ENCODE measurements around the gene NKRF.

Gene NKRF

DNA sequence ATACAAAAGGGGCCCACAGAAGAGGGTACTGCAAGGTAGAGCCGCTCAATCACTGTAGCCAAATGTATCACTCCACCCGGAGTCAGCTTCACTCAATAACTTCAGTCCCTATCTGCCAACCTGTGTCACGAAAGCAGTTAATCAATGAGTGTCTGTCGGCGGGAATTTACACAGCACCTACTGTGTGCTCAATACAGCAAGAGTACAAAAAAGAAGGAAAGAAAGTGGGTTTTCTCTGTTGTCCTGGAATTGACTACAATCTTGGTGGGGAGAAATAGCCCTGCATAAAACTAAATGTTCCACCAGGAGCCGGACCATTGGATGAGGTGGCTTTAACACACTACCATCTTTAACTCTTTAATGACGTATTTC is 780 bp upstream of the NKRF start:
- no peak for DNase-seq

DNA sequence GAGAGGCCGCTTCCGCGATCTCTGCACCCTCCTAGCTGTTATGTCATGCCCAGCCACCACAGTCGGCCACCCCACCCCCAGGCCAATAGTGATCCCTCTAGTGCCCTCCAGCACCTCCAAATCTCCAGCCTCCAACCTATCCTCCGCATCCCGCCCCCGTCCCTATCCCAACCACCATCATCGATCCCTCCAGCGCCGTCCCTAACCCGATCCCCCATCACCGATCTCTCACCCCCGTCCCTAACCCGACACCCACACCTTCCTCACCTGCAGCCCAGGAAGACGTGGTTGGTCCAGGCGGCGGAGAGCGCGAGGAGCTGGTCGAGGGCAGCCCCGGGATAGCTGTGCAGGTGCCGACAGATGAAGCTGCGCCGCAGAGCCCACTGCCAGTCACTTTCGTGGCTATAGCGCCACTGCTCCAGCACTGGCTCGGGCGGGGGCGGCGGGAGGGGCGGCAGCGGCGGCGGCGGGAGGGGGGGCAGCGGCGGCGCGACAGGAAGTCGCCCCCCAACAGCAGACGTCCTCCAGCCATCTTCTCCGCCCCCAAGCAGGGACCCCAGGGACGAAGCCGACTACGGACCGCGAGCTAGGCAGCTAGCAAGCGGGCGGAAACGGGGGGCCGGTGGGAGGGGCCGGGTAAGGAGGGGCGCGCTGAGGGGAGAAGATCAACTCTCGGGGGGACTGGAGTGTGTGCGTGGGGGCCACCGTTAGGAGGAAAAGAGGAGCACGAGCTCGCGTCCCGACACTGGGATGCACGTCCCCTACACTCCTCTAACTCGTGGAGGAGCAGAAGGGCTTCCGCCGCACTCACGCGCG is 552 bp downstream of the NKRF start:
- no peak for DNase-seq

DNA sequence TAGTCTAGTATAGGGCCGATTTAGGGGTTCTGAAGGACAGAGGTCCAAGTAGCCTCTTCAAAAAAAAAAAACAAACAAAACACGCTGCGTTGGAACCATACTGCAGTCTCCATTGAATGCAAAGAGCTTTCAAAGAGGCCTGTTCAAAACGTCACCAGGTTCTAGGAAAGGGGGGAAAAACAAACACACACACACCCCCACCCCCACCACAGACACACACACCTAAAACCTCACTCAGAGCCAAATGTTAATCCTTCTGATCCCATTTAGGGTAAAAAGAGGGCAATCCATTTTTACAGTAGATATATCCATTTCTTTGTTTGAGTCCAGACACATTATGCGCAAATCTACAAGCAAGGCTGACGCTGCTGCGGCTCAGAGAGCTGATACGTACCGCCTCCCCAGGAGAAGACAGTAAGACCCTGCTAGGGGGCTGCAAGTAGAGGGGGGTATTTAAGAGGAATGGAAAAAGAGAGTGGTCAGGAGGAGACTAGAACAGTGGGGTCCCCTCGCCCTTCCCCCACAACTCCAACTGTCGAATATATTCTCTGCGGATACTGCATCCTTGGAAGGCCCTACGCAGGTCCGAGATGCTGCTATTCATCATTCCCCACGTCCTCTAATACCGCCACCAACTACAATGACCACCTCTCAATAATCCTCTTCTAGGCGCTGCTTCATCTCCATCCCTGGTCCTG is 1.3 kb downstream of the NKRF start:
- DNase-seq: no peak

DNA sequence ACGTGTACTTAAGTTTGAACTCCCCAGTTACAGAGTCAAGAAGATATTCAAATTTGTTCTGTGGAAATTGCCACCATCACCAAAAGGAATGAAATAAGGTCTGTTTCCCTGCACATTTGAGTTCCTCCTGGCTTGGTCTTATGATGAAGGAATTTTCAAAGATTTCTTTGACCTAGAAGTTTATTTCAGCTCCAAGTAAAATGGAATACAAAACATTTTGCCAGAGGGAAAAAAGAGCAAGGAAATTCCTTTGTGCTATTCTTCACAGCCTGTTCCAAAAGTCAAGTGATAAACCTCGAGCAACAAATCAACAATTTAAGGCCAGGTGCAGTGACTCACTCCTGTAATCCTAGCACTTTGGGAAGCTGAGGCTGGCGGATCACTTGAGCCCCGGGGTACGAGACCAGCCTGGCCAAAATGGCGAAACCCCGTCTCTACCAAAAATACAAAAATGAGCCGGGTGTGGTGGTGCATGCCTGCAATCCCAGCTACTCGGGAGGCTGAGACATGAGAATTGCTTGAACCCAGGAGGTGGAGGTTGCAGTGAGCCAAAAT is 3.4 kb downstream of the NKRF start:
- DNase-seq: no peak

DNA sequence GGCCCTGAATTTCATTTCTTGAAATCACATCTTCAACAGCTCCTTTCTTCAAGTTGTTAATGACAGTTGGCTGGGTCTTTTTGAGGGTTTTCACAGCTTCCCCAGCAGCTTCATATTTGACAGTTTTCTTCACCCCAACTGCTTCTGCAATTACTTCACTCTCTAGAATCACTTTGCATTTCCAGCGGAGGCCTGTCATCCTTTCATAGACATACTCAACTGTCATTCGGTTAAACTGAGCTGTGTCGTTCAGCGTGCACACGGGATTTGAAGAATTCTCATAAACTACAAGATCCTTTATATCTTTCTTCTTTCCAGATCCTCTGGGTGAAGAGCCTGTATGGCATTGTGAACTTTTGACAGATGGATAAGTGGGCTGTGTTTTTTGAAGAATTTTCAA is 16.4 kb downstream of the NKRF start:
- no peak for DNase-seq

GRCh38 chrX:119583431-119584059 is 22.7 kb downstream of the NKRF start:
- DNase-seq: no peak

DNA sequence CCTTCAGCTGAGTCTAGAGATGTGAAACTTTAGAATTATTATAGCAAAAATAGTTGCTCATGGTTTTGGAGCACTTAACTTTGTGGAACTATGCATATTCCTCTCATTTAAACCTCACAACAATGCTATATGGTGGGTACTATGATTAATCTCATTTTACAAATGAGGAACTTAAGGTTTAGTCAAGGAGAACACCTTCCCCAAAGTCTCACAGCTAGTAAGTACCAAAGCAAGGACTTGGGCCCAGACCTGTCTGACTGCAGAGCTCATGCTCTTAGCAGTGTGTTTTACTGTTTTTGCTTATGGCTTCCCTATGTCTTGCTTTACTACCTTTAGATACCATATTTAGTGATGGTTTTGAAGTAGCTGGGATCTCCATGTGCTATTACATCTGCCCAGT is 26.8 kb downstream of the NKRF start:
- no peak for DNase-seq

DNA sequence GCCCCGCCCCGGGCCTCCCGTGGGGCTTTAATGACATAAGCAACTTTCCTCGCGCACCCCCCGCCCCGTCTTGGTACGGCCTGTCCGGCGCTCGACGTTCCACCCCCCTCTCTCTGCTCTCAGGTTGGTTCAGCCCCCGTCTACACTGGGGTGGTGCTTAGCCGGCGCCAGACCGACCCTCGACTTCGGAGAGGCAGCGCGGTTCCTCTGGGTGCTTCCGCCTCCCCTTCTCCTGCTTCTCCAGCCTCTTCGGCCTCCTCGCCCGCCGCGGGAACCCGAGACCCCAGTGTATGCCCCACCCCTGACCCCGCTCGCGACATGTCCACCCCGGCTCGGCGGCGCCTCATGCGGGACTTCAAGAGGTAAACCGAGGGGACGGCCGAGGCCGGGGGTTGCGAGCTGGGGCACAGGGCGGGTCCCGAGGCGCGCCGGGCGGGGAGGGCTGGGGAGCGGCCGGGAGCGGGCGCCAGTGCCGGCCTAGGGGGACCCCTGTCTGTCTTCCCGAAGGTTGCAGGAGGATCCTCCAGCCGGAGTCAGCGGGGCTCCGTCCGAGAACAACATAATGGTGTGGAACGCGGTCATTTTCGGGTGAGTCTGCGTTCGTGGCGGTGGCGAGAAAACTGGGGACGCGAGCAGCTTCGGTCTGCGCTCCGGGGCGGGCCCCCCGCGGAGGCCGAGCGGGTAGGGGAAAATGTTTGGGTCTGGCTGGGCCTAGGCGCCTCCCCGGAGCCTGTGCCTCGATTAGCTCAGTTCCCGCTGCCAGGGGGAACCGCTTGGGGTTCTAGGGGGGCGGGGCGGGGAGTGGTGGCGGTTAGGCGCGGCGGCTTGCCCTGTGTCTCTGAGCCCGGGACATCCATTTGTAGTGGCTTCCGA is 31.6 kb downstream of the NKRF start, which contains the start of gene UBE2A:
Gene UBE2A, plus strand, starts transcription at position 170 of the 873 bp plus-strand sequence. Its CDS starts 149 bp downstream, at position 319.
- peak; percentile 80 to 87 for DNase-seq

- peak; percentile 53 to 56 for DNase-seq
Observed at GRCh38 chrX:119573840-119574393, 32.3 kb downstream of the NKRF start.

DNA sequence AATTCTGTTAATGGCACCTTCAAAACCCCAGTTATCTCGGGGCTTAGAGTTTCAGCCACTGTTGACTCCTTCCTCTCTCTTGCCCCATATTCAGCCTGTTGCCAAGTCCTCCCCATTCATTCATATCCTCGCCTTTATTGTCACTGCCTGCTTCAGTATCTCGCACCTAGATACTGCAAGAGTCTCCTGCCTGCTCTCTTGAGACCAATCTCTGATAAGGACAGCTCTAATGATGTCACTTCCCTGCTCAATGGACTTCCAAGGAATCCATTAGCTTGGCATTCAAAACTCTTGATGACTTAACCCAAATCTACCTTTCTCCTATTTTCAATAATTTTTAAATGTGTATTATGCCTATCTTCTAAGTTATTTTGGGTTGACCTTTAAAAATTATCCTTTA is 33.0 kb downstream of the NKRF start:
- no peak for DNase-seq

DNA sequence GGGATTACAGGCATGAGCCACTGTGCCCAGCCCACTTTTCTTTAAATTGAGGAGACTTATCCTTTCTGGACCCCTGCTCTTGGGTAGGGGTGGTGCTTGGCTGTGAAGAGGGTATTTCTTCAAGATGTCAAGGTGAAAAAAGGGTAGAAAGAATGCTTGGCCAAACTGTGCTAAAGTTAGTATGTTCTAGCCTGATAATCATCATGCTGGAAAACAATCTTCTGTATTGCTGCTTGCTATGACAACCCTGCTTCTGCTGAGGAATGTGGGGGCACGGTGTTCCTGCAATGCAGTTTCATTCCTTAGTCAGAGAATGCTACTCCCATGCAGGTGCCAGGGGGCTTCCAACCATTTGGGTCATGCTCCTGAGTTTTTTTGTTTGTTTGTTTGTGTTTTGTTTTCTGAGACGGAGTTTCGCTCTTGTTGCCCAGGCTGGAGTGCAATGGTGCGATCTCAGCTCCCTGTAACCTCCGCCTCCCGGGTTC is 35.8 kb downstream of the NKRF start:
- no peak for DNase-seq

GRCh38 chrX:119565107-119565663 is 41.0 kb downstream of the NKRF start, which contains the start of gene STEEP1:
Gene STEEP1 (minus strand): TSS chrX:119565409. CDS start chrX:119565355, 54 bp downstream.
- peak; percentile 87 to 91 for DNase-seq

- no peak for DNase-seq
Observed at GRCh38 chrX:119552508-119552907, 53.7 kb downstream of the NKRF start.

DNA sequence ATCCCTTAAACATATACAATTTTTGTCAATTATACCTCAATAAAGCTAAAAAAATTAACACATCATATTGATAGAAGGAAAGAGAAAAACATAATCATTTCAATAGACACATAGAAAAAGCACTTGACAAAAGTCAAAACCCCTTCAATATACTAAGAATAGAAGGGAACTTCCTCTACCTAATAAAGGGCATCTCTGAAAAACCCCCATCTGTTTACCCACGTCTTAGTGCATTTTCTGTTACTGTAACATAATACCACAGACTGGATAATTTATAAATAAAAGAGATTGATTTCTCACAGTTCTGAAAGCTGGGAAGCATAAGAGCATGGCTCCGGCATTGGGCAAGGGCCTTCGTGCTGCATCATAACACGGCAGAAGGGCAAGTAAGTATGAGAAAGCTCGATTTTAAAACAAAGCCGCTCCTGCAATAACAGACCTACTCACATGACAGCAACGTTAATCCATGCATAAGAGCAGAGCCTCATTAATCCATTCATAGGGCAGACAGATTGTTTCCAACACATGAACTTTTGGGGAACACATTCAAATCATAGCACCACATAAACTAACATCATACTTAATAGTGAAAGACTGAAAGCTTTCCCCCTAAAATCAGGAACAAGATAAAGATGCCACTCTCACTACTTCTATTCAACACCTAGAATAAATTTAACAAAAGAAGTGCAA is 56.8 kb downstream of the NKRF start:
- no peak for DNase-seq

DNA sequence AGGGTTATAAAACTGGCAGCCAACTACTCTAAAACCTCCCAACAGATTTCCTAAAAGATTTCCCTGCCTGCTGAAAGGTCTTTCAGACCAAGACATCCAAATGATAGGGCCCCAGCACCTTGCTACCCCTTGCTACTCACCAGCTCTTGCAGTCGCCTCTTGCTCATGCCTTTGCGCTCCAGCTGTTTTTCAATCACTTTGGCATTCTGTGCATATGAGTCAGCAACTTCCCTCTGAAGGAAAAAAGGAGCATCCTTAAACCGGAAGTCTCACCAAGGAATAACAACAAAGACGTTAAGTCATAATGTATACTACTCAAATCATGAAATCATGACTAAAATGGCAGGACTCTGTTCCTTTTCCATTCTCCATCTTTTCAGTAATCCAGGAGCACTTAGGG is 65.0 kb downstream of the NKRF start:
- DNase-seq: no peak

DNA sequence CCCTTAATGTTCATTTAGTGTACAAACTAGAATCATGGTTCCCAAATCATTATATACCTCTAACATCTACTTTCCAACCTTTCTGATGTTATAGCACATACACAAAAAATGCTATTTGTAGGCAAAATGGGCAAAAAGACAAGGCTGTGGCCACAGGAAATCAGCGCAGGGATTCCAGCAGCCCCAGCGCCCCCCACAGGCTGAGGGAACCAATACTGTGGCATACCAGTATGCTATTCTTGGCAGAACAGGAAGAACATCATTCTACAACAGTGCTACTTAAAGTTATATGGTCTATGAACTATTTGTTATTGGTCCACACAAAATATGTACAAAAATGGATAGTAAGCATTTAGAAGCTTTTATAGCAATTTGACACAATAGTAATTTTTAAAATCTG is 66.4 kb downstream of the NKRF start:
- DNase-seq: no peak
